Iris pigment epithelial cell (primary cell): ENCODE data around the gene NR1D2.
A peak's percentile ranks its signal among the peaks of the same experiment; 100 is the strongest.
"Not testable (repeated sequence)": the region's sequence is repeated elsewhere in the genome, so short reads cannot be mapped to it uniquely, and the experiment has no call there.

Experiments used
- DNase-seq: peaks from one replicate; pipeline ENCODE4 v3.0.0-alpha.2; 2011; ENCODE audit warnings: low read depth

Gene NR1D2

DNA sequence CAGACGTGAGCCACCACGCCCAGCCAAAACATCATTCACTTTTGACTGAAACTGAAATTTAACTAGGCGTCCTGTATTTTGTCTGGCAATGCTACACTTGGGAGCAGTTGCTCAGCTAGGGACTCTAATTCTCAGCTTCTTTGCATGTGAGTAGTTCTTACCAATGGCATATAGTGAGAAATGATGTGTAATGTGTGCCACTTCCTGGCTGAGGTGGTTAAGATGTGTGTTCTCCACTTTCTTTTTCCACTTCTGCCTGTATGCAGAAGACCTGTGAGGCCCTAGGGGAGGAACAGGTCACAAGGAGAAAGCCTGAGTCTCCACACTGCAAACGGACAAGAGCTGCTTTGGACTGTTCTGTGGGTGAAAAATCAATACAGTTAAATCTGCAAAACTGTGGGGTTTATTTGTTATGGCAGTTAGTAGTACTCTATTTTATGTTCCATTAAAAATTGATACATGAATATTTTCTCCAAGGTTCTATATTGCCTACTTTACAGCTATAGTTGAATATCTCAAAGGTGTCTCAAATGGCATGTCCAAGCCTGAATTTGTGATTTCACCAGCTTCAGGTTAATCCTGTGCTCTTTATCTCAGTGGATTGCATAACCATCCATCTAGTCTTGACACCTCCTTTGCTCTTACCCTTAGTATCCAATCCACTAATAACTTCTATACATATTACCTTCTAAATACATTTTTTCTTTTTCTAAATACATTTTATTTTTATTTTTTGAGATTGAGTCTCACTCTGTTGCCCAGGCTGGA is 59.3 kb downstream of the NR1D2 start:
- no peak for DNase-seq

DNA sequence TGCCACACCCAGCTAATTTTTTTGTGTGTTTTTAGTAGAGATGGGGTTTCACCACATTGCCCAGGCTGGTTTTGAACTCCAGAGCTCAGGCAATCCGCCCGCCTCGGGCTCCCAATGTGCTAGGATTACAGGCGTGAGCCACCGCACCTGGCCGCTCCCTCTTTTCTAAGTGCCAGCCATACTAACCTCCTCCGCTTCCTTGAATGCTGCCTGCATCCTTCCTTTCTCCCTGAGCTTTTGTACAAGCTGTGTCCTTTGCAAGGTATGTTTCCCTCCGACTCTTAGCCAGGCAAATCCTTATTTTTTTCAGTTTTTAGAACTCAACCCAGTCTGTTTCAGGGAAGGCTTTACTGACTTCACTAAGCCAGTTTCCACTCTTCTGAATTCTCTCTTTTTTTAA is 60.6 kb downstream of the NR1D2 start:
- no peak for DNase-seq

GRCh38 chr3:24010834-24011233 is 65.7 kb downstream of the NR1D2 start:
- not testable (repeated sequence) for DNase-seq

DNA sequence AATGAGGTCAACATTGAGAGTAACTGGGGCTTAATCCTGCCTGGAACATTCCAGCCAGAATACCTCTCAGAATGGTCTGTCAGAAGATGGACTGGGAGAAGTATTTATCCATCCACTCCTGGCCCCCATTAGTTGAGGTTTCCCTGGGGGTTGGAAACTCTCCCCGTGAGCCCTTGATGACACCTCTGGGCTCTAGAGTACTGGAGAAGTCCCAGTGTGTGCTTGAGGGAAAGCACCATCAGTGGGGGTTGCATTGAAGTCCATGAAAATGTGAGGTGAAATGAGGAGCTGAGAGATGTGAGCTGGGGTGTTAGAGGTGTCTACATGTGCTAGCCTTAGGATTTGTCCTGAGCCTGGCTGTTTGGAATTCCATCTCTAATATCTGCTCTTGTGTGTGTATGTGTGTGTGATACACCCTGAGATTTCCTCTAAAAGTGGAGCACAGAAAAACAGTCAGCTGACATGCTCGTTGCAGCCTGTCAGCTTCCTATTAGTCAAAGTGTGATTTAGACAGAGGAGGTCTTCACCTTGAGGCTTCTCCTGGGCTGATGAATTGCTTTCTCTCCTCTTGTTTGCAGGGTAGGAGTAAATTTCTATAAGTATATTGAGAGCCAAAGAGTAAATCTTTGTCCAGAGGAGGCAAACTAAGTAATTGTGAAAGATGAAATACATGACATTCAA is 67.6 kb downstream of the NR1D2 start:
- peak; percentile 16 for DNase-seq

DNA sequence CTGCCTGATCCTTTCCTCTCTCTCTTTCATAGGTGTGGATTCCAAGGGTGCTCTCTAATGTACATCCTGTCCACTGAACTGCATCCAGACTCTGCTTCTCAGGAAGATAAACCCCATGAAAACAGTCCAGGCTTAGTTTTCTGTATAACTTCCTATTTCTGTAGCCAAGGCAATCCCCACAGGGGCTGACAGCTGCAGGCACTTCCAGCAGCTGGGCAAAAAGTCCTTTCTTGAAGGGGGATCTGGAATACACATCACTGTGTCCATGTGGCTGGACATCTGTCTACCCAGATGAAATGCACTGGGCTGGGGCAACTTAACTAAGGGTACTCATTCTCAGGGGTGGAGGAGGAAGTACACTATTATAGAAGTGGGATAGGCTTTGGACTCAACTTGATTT is 72.2 kb downstream of the NR1D2 start:
- DNase-seq = no peak

DNA sequence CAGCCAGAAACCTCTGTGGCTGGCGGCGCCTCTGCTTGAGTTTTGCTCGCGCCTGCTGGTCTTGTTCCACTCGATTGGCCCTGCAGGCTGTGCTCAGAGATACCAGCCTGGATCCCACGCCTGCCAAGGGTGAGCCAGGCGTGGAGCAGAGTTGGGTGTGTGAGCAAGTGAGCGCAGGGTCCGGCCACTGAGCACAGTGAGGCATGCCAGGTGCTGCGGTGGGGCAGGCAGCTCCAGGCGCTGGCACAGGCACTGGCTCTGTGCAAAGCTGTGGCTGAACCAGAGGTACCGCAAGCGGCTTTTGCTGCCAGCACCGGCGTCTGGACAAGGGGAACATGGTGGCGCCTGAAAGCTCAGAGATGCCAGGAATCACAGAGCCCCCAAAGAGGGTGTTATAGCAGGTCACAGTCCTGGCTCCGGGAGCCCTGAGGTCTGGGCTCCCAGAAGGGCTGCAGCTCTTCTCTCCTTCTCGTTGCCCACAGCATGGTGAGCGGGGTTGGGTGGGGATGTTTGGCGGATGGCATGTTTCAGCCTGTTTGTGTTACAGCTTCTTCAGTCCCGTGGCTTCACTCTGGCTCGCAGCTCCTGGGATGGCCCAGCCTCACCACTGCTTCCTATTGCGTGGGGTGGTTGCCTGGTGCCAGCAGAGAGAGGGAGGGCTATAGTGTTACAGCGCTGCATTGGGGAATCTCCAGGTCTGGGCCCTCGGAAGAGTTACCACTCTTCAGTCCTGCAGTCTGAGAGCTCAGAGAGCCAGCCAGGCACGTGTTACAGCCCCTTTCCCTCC is 73.9 kb downstream of the NR1D2 start:
- no peak for DNase-seq

DNA sequence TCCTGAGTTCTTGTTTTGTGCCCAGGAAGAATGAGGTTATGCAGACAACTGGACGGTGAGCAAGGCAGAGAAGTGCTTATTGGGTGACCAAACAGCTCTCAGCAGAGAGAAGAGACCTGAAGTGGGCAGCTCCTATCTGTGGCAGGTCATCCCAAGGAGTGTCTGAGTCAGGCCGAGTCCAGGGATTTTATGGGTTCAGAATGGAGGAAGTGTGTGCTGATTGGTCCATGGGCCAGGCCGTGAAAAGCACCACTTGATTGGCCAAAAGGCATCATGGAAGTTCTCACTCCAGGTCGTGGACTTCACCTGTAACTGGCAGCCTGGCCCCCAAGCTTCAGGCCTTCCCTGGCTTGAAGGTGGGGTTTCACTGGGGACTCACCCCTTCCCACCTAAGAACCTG is 74.5 kb downstream of the NR1D2 start:
- no peak for DNase-seq

GRCh38 chr3:24020036-24020691 is 75.1 kb downstream of the NR1D2 start:
- DNase-seq = no peak

DNA sequence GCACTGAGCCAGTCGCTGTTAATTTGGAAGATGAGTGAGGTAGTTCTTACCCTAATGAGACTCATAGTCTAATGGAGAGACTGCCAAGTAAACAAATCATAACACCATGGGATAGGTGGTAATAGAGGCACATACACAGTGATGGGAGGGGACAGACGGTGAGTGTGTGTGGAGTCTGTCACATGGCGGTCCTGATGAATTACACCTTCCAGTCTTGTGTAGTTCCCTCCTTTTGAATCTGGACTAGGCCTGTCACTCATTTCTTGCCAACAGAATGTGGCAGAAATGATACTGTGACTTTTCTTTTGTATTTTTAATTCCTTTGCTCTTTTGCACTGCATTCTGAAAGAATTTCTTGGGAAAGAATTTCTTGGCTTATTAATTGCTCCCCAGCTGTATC is 78.1 kb downstream of the NR1D2 start:
- no peak for DNase-seq

- DNase-seq = no peak
These were observed 80.7 kb downstream of the NR1D2 start for GRCh38 chr3:24025805-24026204.

- DNase-seq = not testable (repeated sequence)
These were observed 81.6 kb downstream of the NR1D2 start for GRCh38 chr3:24026665-24027064.

DNA sequence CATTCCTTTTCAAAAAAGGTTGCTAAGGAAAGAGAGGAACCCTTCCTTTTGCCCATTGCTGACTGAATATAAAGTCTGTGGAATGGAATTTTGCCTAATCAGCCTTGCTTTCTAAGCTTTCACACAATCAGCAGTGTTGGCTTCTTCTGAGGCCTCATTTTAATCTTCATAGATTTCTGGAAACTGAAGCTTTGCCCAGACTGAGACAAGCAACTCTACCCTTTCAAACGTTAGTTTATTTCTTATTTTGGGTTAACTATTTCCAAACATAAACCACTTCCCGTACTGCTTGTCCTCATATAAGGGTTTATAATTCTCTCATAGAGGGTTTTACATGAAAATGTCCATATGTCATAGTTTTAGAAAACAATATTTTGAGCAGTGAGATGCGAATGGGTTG is 82.9 kb downstream of the NR1D2 start:
- no peak for DNase-seq
